ENCODE results near the gene ZNF736.
"Not testable (repeated sequence)": the region's sequence is repeated elsewhere in the genome, so short reads cannot be mapped to it uniquely, and the experiment has no call there.

The ZNF736 gene

DNA sequence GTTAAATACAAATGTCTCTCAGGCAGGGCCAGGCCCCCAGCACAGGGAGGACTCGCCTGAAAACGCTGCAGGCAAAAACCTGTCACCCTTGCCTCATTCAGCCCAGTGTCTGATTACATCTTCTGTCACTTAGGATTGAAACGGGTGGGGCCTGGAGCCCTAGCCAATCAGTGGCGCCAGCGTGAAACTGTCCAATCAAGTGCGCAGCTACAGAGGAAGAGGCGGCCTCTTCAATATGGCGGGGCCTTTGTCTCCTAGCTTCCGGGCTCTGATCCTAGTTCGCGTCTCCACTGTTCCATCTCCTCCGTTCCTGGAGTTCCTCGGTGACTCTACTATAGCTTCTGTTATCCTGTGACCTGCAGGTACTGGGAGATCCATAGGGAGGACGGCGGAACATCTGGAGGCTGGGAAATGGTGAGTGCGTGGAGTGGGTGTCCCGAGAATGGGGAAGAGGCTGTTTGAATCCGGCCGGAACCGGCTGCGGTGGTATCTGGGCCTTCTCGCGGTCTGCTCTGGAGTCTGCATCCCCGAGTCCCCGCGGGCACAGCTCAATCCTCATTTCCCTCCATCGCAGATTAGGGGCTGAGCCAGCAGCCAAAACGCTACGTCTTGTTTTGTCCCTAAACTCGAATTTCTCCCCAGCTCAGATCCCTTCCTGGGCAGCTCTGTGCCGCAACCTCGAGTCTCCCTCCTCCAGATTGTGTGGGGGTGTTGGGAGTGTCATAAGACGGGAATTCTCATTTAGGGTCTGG, at the start of gene ZNF736:
ZNF736 (plus strand) TSS at position 222 of the 752 bp plus-strand sequence; CDS start at position 412, 190 bp downstream.
- DNase-seq = peak; percentile 95

DNA sequence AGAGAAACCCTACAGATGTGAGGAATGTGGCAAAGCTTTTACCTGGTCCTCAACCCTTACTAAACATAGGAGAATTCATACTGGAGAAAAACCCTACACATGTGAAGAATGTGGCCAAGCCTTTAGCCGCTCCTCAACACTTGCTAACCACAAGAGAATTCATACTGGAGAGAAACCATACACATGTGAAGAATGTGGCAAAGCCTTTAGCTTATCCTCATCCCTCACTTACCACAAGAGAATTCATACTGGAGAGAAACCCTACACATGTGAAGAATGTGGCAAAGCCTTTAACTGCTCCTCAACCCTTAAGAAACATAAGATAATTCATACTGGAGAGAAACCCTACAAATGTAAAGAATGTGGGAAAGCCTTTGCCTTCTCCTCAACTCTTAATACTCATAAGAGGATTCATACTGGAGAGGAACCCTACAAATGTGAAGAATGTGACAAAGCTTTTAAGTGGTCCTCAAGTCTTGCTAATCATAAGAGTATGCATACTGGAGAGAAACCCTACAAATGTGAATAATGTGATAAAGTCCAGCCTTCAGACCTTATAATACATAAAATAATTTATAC, 47.3 kb upstream of the ZNF736 start:
- no peak for DNase-seq

DNA sequence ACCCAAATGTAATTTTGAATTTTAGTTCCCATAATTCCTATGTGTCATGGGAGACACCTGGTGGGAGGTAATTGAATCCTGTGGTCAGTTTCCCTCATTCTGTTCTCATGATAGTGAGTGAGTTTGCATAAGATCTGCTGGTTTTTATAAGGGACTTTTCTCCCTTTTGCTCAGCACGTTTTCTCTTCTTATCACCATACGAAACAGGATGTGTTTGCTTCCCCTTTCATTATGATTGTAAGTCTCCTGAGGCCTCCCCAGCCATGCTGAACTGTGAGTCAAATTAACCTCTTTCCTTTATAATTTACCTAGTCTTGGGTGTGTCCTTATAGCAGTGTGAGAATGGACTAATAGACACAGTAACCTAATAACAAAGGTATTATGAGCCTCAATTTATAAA, 36.1 kb upstream of the ZNF736 start:
- DNase-seq = no peak

DNA sequence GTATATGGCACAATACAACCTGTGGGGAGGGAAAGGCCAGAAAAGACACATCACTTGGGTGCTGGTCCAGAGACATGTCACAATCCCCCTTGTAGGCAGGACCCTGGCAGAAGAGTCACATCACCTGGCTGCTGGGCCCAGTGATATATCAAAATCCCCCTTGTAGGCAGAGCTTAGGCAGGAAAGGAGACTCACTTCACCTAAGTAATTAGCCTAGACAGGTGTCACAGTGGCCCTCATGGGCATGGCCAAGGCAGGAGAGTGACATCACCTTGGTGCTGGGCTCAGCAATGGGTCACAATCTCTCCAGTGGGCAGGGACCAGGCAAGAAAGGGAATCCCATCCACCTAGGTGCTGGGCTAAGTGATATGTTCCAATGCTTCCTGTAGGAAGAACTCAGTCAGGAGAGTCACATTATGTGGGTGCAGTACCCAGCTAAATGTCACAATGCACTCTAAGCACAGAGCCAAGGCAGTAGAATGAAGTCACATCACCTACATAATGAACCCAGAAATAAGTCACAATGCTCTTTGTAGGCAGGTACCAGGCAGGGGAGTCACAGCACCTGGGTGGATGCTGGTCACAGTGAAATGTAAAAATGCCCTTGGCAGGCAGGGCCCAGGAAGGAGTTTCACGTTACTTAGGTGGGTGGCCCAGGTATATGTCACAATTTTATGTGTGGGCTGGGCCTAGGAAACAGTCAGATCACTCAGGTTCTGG, 18.9 kb upstream of the ZNF736 start:
- no peak for DNase-seq

DNA sequence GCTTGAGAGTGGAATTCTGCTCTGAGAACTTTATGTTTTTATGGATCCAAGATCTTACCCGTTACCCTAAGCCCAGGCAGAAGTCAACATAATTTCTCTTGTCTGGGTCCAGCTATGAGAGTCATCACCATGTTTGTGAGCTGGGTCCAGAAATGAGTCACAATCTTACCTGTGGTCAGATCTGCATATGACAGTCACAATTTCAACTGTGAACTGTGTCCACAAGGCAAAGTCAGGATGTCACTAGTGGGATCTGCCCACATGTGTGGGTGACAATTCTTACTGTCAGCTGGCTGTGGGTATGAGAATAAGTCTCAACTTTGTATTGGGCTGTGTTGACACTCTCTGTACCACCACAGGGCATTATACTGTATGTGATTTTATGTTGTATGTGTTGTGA, 16.3 kb upstream of the ZNF736 start:
- DNase-seq = not testable (repeated sequence)

DNA sequence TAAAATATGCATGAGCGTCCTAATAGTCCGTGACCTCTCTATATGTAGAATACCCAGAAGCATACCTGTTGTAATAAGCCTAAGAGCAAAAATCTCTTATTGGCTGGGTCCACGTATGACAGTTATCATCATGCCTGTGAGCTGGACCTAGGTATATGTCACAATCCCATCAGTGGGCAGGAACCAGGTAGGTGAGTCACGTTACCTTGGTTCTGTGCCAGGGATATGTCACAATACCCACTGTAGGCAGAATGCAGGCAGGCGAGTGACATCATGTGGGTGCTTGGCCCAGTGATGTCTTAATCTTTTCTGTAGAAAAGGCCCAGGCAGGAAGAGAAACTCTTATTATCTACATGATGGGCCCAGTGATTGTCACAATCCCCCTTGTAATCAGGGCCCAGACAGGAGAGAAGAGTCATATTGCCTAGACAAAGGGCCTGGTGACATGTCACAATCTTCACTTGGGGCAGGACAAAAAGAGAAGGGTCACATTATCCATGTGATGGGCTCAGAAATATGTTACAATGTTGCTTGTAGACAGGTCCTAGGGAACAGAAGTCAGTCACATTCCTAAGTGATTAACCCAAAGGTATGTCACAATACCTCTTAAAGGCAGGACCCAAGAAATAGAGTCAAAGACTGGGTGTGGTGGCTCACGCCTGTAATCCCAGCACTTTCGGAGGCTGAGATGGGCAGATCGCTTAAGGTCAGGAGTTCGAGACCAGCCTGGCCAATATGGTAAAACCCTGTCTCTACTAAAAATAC, 12.9 kb upstream of the ZNF736 start:
- DNase-seq = no peak

DNA sequence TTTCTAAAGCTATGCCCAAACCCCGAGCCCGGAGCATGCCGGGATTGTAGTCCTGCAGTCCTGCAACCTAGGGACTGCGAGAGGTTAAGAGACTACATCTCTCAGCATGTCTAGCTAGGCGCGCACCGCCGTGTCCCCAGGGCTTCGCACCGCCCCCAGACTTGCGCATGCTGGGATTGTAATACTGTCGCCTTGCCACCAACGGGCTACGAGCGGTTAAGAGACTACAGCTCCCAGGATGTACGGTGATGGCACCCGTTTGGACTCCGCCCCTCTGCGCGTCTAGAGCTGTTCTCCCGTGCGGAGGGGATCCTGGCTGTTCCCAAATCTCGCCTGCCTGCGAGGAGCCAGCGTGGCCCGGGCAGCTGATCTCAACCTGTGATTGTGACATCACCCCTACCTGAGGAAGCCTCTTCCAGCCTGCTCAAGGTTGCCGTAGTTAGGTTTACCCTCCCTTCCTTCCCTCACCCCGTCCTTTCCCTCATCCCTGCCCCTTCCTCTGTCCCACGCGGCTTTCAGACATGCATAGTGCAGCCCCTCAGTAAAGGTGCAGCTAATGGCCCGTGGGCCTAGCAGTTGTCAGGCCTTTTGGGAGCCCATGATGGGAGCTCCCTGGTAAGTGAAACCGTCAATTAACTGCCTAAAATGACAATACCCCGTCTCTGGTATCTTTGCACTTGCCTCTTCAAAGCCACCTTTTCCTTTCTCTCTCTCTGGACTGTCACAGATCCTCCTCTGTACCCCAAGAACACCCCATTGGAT, 6.3 kb upstream of the ZNF736 start:
- DNase-seq = peak; percentile 89

DNA sequence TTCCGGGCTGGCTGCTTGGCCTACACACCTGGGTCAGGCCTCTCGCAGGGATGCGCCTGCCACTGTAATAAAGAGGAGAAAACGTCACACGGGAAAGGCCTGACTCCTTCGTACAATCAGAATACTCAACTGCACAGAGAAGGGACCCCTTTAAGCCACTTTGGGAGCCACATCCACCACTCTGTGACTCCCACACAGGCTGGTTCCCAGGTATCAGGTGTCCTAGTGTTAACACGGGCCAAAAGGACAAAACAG, 5.8 kb upstream of the ZNF736 start:
- no peak for DNase-seq

DNA sequence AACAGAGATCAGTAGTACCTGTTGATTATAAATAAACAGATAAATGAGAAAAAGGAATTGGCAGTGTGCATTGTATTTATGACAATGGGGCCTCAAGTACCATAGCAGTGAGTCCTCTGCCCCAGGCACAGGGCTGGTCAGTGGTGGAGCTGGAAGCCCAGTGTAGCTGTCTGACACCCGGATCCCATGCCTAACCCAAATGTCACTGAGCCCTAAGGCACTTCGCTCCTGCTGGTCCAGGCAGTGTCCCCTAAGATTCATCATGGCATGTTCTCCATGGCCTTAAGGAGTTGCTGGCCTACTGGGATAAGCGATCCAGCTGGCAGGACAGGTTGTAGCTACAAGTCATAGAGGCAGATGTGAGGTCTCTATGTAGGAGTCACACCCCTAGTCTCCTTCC, 3.3 kb upstream of the ZNF736 start:
- DNase-seq = no peak

DNA sequence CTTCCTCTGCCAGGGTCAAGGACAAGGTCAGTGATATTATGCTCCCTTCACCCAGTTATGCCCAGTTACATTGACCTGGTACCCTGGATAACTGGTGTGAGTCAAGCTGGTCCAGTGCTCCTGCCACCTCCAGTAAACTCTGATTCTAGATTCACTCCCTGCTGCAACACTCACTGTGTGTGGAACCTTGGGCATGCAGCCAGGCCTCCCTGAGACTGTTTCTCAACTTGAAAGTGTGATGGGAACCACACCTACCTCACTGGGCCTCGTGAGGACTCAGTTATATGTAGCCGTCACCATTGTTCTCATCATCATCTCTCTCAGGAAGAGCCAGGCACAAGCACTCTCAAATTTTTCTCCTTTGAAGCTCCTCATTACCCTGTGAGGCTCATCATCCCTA, 935 bp upstream of the ZNF736 start:
- DNase-seq = no peak

DNA sequence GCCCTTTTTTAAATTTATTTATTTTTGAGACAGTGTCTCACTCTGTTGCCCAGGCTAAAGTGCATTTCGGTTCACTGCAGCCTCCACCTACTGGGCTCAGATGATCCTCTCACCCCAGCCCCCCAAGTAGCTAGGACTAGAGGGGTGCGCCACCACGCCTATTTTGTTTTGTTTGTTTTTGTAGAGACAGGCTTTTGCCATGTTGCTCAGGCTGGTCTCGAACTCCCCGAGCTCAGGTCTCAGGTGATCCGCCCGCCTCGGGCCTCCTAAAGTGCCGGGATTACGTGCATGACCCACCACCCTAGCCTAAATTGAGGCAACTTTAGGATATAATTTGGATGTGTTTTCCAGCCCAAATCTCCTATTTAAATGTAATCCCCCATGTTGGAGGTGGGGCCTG, 805 bp downstream of the ZNF736 start:
- peak; percentile 1 for DNase-seq

DNA sequence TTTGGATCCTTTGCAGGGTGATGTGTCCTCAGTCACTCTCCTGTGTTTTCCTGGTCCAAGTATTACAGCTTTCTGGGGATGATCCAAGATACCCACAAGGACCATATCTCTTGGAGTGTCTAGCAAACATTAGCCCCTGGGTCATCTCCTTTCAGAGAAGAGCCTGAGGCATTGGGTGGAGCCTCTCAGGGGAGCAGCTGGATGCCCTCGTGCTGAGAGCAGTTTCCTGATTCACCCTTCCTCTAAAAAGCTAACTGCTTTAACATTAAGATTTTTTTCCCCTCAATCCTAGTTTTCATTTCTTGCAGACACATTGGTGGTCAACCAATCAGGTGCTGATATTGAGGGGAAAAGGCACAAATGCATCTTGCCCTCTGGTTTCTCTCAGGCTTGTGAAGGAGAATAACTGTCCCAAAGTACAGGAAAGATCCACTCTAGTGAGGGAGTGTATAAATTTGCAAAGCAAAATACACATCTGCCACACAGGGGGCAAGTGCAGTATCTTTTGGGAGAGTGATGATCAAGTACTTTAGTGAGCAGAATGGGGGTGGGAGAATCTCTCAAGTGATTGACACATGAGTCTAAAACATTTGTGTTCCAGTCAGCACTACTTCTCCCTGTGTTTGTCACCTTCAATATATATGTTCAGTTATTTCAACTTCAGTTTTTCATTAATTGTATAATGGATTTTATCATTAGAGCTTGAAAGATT, 2.4 kb downstream of the ZNF736 start:
- not testable (repeated sequence) for DNase-seq

DNA sequence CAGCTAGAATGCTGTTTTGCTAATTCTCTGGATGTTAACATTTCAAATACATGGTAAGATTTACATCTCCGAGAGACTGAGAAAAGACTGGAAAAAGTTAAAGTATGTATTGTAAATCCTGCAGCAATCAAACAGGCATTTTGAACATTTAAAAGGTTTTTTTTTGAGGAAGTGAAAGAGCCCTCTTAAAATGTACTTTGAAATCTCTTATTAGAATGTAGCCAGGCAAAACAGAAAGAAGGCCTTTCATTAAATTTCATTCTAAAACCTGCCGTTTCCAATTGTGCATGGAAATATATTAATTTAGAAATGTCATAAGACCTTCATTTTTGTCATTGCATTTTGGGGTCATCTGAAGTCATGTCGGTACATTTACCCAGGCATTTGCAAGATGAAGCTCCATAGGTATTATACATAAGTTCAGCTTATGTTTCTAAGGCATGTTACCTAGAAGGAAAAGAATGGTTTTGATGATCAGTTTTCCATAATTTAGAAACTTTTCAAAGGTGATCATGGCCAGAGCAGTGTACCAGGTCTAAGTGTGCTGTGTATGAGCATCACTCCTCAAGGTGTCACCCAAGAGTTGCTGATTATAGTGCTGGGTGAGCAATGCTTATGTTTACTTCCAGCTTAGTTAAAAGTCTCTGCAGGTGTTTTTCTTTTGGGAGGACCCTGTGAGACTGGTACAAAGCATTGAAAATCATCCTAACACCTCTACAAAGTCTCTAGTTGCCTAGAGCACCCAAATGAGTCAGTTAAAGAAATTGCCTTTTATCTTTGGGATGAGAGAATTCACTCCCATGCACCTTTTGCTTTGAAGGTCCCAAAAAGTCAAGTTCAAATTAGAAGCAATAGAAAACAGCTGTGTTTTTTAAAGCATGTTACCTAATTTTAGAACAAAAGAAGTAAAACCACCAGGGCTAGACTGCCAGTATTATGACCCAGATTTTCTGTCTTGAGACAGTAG, 7.1 kb downstream of the ZNF736 start:
- DNase-seq = no peak

DNA sequence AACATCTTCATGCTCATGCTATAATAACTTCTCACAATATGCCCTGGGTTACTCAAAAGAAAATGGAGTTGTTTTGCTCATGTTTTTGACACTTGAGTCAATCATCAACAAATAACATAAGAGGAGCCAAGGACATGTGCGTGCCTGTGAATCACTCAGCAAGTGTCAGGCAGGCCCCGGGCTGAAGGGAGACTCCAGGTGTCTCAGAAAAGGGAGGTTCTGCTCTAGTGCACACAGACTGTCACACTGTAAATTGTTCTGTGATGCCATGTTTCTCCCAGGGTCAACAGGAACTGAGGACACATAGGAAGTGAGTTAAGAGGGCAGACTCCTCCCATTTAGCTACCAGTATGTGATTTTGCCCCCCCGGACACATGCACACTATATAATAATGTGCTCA, 10.4 kb downstream of the ZNF736 start:
- DNase-seq = not testable (repeated sequence)

DNA sequence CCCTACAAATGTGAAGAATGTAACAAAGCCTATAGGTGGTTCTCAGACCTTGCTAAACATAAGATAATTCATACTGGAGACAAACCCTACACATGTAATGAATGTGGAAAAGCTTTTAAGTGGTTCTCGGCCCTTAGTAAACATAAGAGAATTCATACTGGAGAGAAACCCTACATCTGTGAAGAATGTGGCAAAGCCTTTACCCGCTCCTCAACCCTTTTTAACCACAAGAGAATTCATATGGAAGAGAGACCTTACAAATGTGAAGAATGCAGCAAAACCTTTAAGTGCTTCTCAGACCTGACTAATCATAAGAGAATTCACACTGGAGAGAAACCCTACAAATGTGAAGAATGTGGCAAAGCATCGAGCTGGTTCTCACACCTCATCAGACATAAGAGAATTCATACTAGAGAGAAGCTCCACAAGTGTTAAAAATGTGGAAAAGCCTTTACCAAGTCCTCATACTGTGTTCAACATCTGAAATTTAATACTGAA, 35.0 kb downstream of the ZNF736 start:
- not testable (repeated sequence) for DNase-seq

DNA sequence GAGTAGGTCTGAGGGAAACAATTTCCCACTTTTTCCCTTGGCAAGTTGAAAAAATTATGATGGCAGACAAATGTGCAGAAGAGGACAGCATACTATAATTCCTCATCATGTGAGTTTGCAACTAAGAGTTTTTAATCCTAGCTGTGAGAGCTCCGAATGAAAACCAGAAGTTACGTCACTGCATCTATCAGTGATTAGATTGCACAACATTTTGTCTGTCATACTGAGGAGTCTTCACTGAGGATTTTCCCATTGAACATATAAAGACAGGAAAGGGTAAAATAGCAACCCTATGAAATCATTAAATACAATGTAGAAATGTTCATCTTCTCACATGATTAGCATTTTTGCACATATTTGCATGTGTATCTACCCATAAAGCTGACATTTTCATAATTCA, 45.8 kb downstream of the ZNF736 start:
- no peak for DNase-seq

DNA sequence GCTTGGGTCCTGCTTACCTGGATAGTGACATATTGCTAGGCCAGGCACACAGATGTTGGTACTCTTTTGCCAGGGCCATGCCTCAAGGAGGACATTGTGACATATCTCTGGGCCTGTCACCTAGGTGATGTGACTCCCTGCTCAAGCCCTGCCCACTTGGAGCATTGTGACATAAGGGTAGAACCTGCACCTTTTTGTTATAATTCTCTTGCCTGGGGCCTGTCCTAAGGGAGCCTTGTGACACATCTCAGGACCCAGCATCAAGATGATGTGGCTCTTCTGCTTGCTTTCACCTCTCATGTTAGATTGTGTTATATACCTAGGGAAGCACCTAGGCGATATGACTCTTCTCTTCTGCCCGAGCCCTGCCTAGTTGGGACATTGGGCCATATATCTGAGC, 57.4 kb downstream of the ZNF736 start:
- no peak for DNase-seq

DNA sequence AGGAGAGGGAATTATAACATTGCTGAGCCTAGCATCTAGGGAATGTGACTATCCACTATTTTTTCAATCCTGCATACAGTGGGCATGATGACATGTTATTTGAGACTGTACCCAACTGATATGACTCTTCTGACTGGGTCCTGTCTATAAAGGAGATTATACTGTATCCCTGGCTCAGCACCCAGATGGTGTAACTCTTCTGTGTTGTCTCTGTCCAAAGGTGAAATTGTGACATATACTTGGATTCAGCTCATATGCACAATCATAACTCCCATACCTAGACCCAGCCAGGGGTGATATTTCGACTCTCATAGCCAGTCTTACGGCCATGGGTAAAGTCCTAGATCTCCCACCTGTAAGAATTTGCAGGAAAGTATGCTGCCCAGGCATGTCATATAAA, 59.3 kb downstream of the ZNF736 start:
- no peak for DNase-seq

DNA sequence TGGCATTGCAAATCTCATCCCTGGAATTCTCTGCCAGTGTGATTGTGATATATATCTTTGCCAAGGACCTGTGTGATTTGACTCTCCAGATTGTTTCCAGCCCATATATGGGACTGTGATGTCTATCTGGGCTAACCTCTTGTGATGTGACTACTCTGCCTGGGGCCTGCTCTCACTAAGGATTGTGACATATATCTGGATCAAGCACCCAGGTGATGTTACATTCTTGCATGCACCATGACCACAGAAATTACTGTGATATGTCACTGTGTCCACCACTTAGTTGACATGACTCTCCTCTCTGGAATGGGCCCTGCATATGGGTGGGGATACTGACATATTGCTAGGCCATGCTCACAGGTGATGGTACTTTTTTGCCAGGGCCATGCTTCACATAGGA, 86.6 kb downstream of the ZNF736 start:
- no peak for DNase-seq
